ENCODE data around the gene CTDSPL2.
"Not testable (repeated sequence)": the region's sequence is repeated elsewhere in the genome, so short reads cannot be mapped to it uniquely, and the experiment has no call there.

The CTDSPL2 gene

DNA sequence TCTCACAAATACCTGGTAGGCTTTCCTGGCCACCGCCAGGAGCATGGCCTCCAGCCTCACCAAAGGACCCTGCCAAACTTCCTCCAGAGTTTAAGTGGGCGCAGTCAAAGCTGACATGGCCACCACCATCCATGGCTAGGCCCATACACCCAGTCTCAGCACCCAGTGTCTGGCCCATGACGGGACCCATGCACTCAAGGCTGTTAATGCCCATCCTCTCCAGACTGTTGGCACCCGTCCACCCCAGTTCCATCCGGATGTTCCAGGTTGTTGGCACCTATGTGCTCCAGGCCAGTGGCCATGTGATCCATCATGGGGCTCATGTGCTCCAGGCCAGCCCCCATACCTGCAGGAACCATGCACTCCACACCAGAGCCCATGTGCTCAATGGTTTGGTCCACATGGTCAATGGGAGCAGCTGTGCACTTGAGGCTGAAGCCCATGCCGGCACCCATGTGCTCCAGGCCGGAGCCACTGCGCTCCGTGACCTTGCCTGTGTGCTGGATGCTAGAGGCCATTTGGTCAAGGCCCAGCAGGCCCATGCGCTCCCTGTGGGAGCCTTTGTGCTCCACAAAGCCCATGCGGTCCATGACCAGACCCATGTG, 20.4 kb downstream of the CTDSPL2 start:
- Histone ChIP-seq H3K4me1 (no peaks in the 10 kb centered on the region), H3K9ac (no peak overlapping the region), H3K79me2 (peaks cover 16% of the 10 kb centered on the region), H2AFZ (no peak overlapping the region), H3K9me3 (ENCODE audit: control insufficient read depth, low read length) (no peaks in the 10 kb centered on the region), H3K27ac (no peak overlapping the region), H3K4me3 (ENCODE audit: low read depth, low read length) (no peak overlapping the region), H3K4me2 (ENCODE audit: low read length) (no peak overlapping the region), H3K36me3 (ENCODE audit: control insufficient read depth, insufficient read depth, low read length) (no peaks in the 10 kb centered on the region), H3K27me3 (ENCODE audit: control insufficient read depth, insufficient read depth, low read length) (no peaks in the 10 kb centered on the region)
- TF ChIP-seq, protein P1, sequence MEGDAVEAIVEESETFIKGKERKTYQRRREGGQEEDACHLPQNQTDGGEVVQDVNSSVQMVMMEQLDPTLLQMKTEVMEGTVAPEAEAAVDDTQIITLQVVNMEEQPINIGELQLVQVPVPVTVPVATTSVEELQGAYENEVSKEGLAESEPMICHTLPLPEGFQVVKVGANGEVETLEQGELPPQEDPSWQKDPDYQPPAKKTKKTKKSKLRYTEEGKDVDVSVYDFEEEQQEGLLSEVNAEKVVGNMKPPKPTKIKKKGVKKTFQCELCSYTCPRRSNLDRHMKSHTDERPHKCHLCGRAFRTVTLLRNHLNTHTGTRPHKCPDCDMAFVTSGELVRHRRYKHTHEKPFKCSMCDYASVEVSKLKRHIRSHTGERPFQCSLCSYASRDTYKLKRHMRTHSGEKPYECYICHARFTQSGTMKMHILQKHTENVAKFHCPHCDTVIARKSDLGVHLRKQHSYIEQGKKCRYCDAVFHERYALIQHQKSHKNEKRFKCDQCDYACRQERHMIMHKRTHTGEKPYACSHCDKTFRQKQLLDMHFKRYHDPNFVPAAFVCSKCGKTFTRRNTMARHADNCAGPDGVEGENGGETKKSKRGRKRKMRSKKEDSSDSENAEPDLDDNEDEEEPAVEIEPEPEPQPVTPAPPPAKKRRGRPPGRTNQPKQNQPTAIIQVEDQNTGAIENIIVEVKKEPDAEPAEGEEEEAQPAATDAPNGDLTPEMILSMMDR (IDR thresholded peaks at IDR 0.05): no peak

DNA sequence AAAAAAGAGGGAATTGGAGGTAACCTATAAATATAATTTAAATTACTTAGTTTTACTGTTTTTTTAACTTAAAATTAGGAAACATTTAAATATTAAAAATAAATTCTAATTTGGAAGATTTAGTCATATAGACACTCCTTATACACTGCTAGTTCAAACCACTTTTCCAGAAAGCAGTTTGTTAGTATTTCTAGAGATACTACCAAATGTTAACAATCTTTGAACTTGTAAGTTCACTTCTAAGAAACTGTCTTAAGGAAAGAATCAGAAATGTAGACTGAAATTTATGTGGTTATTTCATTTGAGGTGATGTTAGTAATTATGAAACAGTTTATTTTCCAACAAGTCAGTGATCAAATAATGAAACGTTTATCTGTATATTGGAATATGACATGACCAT, 22.7 kb downstream of the CTDSPL2 start:
- H3K9ac ChIP-seq: no peak overlapping the region
- H3K4me1 ChIP-seq: no peaks in the 10 kb centered on the region
- no peak overlapping the region for H3K4me3 ChIP-seq (ENCODE audit: low read depth, low read length)
- no peak overlapping the region for H3K4me2 ChIP-seq (ENCODE audit: low read length)
- no peaks in the 10 kb centered on the region for H3K9me3 ChIP-seq (ENCODE audit: control insufficient read depth, low read length)
- TF ChIP-seq, protein P1 (IDR thresholded peaks at IDR 0.05): no peak
- H3K36me3 ChIP-seq (ENCODE audit: control insufficient read depth, insufficient read depth, low read length): no peaks in the 10 kb centered on the region
- H3K27ac ChIP-seq: no peak overlapping the region
- no peaks in the 10 kb centered on the region for H3K27me3 ChIP-seq (ENCODE audit: control insufficient read depth, insufficient read depth, low read length)
- H3K79me2 ChIP-seq: peaks cover 16% of the 10 kb centered on the region
- H2AFZ ChIP-seq: no peak overlapping the region

DNA sequence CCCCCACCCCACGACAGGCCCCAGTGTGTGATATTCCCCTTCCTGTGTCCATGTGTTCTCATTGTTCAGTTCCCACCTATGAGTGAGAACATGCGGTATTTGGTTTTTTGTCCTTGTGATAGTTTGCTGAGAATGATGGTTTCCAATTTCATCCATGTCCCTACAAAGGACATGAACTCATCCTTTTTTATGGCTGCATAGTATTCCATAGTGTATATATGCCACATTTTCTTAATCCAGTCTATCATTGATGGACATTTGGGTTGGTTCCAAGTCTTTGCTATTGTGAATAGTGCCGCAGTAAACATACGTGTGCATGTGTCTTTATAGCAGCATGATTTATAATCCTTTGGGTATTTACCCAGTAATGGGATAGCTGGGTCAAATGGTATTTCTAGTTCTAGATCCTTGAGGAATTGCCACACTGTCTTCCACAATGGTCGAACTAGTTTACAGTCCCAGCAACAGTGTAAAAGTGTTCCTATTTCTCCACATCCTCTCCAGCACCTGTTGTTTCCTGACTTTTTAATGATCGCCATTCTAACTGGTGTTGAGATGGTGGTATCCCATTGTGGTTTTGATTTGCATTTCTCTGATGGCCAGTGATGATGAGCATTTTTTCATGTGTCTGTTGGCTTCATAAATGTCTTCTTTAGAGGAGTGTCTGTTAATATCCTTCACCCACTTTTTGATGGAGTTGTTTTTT, 26.3 kb downstream of the CTDSPL2 start:
- not testable (repeated sequence) for H2AFZ ChIP-seq; H3K27me3 ChIP-seq (ENCODE audit: control insufficient read depth, insufficient read depth, low read length); H3K9me3 ChIP-seq (ENCODE audit: control insufficient read depth, low read length); H3K9ac ChIP-seq; H3K4me3 ChIP-seq (ENCODE audit: low read depth, low read length); H3K4me2 ChIP-seq (ENCODE audit: low read length); H3K27ac ChIP-seq; H3K36me3 ChIP-seq (ENCODE audit: control insufficient read depth, insufficient read depth, low read length); H3K4me1 ChIP-seq
- H3K79me2 ChIP-seq: peaks cover 13% of the 10 kb centered on the region

DNA sequence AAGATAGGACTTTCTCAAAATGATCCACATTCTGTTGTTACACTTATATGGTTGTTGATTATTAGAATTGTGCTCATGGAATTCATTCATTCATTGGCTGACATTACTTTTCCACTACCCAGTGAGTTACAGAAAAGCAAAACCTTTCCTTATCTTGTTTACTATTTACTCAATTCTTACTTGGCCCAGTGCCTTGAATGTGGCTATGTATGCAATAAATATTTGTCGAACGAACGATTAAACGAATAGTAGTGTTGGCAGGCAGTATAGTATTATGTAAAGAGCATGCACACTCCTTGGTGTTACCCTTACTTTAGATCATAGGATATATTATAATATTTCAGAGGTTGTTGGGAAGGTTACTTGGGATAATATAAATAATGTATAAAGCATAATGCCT, 31.0 kb downstream of the CTDSPL2 start:
- no peak overlapping the region for H3K4me2 ChIP-seq (ENCODE audit: low read length)
- no peaks in the 10 kb centered on the region for H3K4me1 ChIP-seq
- H3K27ac ChIP-seq: no peak overlapping the region
- no peaks in the 10 kb centered on the region for H3K36me3 ChIP-seq (ENCODE audit: control insufficient read depth, insufficient read depth, low read length)
- no peak overlapping the region for H3K9ac ChIP-seq
- H3K27me3 ChIP-seq (ENCODE audit: control insufficient read depth, insufficient read depth, low read length): no peaks in the 10 kb centered on the region
- TF ChIP-seq, protein P1 (IDR thresholded peaks at IDR 0.05): no peak
- no peak overlapping the region for H2AFZ ChIP-seq
- H3K9me3 ChIP-seq (ENCODE audit: control insufficient read depth, low read length): no peaks in the 10 kb centered on the region
- H3K4me3 ChIP-seq (ENCODE audit: low read depth, low read length): no peak overlapping the region
- H3K79me2 ChIP-seq: peaks cover 6% of the 10 kb centered on the region

DNA sequence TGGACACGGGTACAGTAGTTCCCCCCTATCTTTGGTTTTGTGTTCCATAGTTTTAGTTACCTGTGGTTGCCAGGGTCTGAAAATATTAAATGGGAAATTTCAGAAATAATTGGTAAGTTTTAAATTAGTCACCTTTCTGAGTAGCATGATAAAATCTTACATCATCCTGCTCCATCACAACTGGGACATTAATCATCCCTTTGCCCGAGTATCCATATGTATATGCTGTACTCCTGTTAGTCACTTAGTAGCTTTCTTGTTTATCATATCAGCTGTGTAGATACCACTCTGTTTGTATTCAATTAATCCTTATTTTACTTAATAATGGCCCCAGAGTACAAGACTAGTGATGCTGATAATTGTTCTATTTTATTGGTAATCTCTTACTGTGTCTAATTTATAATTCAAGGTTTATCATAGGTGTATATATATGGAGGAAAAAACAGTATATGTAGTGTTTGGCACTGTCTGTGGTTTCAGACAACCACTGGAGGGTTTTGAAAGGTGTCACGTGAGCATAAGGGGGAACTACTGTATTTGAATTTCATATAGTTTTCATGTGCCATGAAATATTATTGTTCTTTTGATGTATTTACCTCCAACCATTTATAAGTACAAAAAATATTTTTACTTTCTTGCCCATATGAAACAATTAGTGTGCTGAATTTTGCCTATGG, 41.4 kb downstream of the CTDSPL2 start:
- Histone ChIP-seq H3K4me2 (ENCODE audit: low read length) (no peak overlapping the region), H3K27me3 (ENCODE audit: control insufficient read depth, insufficient read depth, low read length) (no peaks in the 10 kb centered on the region), H3K4me3 (ENCODE audit: low read depth, low read length) (no peak overlapping the region), H3K9me3 (ENCODE audit: control insufficient read depth, low read length) (no peaks in the 10 kb centered on the region), H3K27ac (no peak overlapping the region), H3K79me2 (no peaks in the 10 kb centered on the region), H2AFZ (no peak overlapping the region), H3K4me1 (no peaks in the 10 kb centered on the region), H3K9ac (no peak overlapping the region), H3K36me3 (ENCODE audit: control insufficient read depth, insufficient read depth, low read length) (no peaks in the 10 kb centered on the region)
- TF ChIP-seq, protein P1 (IDR thresholded peaks at IDR 0.05): no peak
